ENCODE data around the gene PPM1K.

Gene PPM1K

GRCh38 chr4:88276952-88277710 is 7.2 kb downstream of the PPM1K start:
- no peak for DNase-seq

GRCh38 chr4:88275949-88276515 is 8.3 kb downstream of the PPM1K start:
- DNase-seq, result no peak

GRCh38 chr4:88275516-88275915 is 8.8 kb downstream of the PPM1K start:
- no peak for DNase-seq

- no peak for DNase-seq
Observed at GRCh38 chr4:88268913-88269312, 15.4 kb downstream of the PPM1K start.

GRCh38 chr4:88264336-88264735 is 20.0 kb downstream of the PPM1K start:
- DNase-seq, result no peak

- no peak for DNase-seq
Observed at GRCh38 chr4:88257726-88258125, 26.6 kb downstream of the PPM1K start.

GRCh38 chr4:88255111-88255510 is 29.2 kb downstream of the PPM1K start:
- no peak for DNase-seq

- DNase-seq, result no peak
Observed at GRCh38 chr4:88251924-88252323, 32.4 kb downstream of the PPM1K start.

- DNase-seq, result no peak
Observed at GRCh38 chr4:88247148-88247547, 37.2 kb downstream of the PPM1K start.

- DNase-seq, result no peak
Observed at GRCh38 chr4:88246600-88246999, 37.8 kb downstream of the PPM1K start.

GRCh38 chr4:88244816-88245579 is 39.4 kb downstream of the PPM1K start:
- DNase-seq, result peak; percentile 1

GRCh38 chr4:88244056-88244455 is 40.3 kb downstream of the PPM1K start:
- no peak for DNase-seq

GRCh38 chr4:88242144-88242543 is 42.2 kb downstream of the PPM1K start:
- no peak for DNase-seq

- DNase-seq, result no peak
Observed at GRCh38 chr4:88240297-88240714, 44.1 kb downstream of the PPM1K start.

GRCh38 chr4:88230969-88231771 is 53.2 kb downstream of the PPM1K start:
- DNase-seq, result no peak

- no peak for DNase-seq
Observed at GRCh38 chr4:88230461-88230891, 53.9 kb downstream of the PPM1K start.

- DNase-seq, result no peak
Observed at GRCh38 chr4:88227734-88228133, 56.6 kb downstream of the PPM1K start.

GRCh38 chr4:88226143-88226542 is 58.2 kb downstream of the PPM1K start:
- DNase-seq, result no peak

GRCh38 chr4:88225232-88226105 is 58.9 kb downstream of the PPM1K start:
- DNase-seq, result no peak

GRCh38 chr4:88223516-88223915 is 60.8 kb downstream of the PPM1K start:
- no peak for DNase-seq

GRCh38 chr4:88219099-88219498 is 65.3 kb downstream of the PPM1K start:
- DNase-seq, result no peak

- no peak for DNase-seq
Observed at GRCh38 chr4:88217169-88217568, 67.2 kb downstream of the PPM1K start.

All from stimulated activated naive CD4-positive, alpha-beta T cell treated with Interleukin-2 at 50 U/mL for 16 hours (primary cell).